H1 (cell line): ENCODE results near the gene ADCY3. TPM values are rescaled to one million over a fixed set of nuclear protein-coding genes. Genes with fewer than 3 reads are reported as not detected.

Experiments used
- CTCF ChIA-PET: fragments of 300-600 bp; sonication (Branson Sonifier 250); formaldehyde crosslinking; loops from one replicate; lab custom pipeline; 2021; ENCODE audit not compliant: partially characterized antibody; lab: Charles Lee
- POLR2A ChIA-PET: fragments of 300-600 bp; sonication (Branson Sonifier 250); formaldehyde crosslinking; loops from one replicate; lab custom pipeline; 2021; ENCODE audit warnings: inconsistent platforms; ENCODE audit not compliant: partially characterized antibody; lab: Charles Lee
- DNase-seq, 2 experiments: peaks; one replicate each; pipeline versions ENCODE4 v3.0.0 to v3.0.0-alpha.2; 2010 to 2022; ENCODE audit warnings: low spot score in 2 of 2, low read depth in 1 of 2, mixed read lengths in 1 of 2
- FAIRE-seq: peaks from 2 replicates; lab custom pipeline; 2011; peaks lifted over from hg19 to GRCh38; lab: Jason Lieb, UNC
- H2AFZ ChIP-seq: 2 replicates; pipeline ENCODE4 v1.8.1; 2012; ENCODE audit warnings: low read length, inconsistent platforms
- H2AK5ac ChIP-seq: 2 replicates; pipeline ENCODE4 v1.6.1; 2013; ENCODE audit warnings: low read depth, low read length
- H2BK120ac ChIP-seq: replicated peaks from 2 replicates; pipeline ENCODE3; 2013; ENCODE audit warnings: low read depth, low read length, inconsistent platforms
- H2BK12ac ChIP-seq: 2 replicates; pipeline ENCODE4 v1.6.1; 2013; ENCODE audit warnings: low read depth, low read length
- H2BK15ac ChIP-seq: 2 replicates; pipeline ENCODE4 v1.6.1; 2013; ENCODE audit warnings: low read length
- H2BK20ac ChIP-seq: 2 replicates; pipeline ENCODE4 v1.6.1; 2013; ENCODE audit warnings: low read length
- H2BK5ac ChIP-seq: 2 replicates; pipeline ENCODE4 v1.6.1; 2013; ENCODE audit warnings: low read depth, low read length
- H3K14ac ChIP-seq: 2 replicates; pipeline ENCODE4 v1.6.1; 2013; ENCODE audit warnings: inconsistent platforms; ENCODE audit not compliant: insufficient read length
- H3K18ac ChIP-seq: 2 replicates; pipeline ENCODE4 v1.6.1; 2013; ENCODE audit warnings: low read length; ENCODE audit errors: extremely low read depth
- H3K23ac ChIP-seq: 2 replicates; pipeline ENCODE4 v1.6.1; 2013; ENCODE audit warnings: inconsistent platforms; ENCODE audit not compliant: insufficient read length
- H3K23me2 ChIP-seq: 2 replicates; pipeline ENCODE4 v1.6.1; 2013; ENCODE audit warnings: low read depth, low read length
- H3K27ac ChIP-seq: 2 replicates; pipeline ENCODE4 v1.6.1; 2011; ENCODE audit warnings: low read depth, low read length, inconsistent platforms
- H3K27me3 ChIP-seq, 4 experiments: replicated peaks in 1 of 4; 1 replicate in 1 of 4; 2 replicates in 3 of 4; pipeline versions ENCODE4 v1.6.1 to v1.8.1; 2011 to 2013; ENCODE audit warnings: low read length in 3 of 4, mild to moderate bottlenecking in 3 of 4, inconsistent platforms in 2 of 4, mixed read lengths in 2 of 4, moderate library complexity in 1 of 4; ENCODE audit not compliant: control insufficient read depth in 3 of 4, insufficient read depth in 3 of 4; ENCODE audit errors: extremely low read depth in 1 of 4
- H3K36me3 ChIP-seq, 4 experiments: 2 replicates each; pipeline versions ENCODE4 v1.6.1 to v1.8.1; 2011 to 2013; ENCODE audit warnings: mild to moderate bottlenecking in 4 of 4, low read length in 3 of 4, moderate library complexity in 2 of 4, control low read depth in 1 of 4, inconsistent platforms in 1 of 4; ENCODE audit not compliant: insufficient read depth in 4 of 4, control insufficient read depth in 2 of 4
- H3K4ac ChIP-seq: replicated peaks from 2 replicates; pipeline ENCODE3; 2013; ENCODE audit warnings: low read length, low read depth, mixed read lengths, inconsistent platforms; ENCODE audit not compliant: insufficient read length
- H3K4me1 ChIP-seq, 4 experiments: replicated peaks in 1 of 4; 1 replicate in 1 of 4; 2 replicates in 3 of 4; pipeline versions ENCODE4 v1.6.1 to v1.8.1; 2011 to 2013; ENCODE audit warnings: low read length in 3 of 4, inconsistent platforms in 2 of 4, mixed read lengths in 1 of 4; ENCODE audit not compliant: insufficient read depth in 4 of 4, control insufficient read depth in 3 of 4
- H3K4me2 ChIP-seq, 2 experiments: 2 replicates each; pipeline versions ENCODE4 v1.6.1 to v1.8.1; 2011 to 2013; ENCODE audit warnings: low read depth in 2 of 2, low read length in 2 of 2, control low read depth in 1 of 2, inconsistent platforms in 1 of 2, mild to moderate bottlenecking in 1 of 2; ENCODE audit not compliant: insufficient read depth in 1 of 2
- H3K4me3 ChIP-seq, 4 experiments: fragments of 200-600, 300-600 bp in 1 of 4; sonication (generic), shearing (Covaris generic), sonication (Bioruptor Twin) in 1 of 4; 2 replicates each; pipeline versions ENCODE4 v1.5.1 to v1.8.1; 2011 to 2016; ENCODE audit warnings: low read length in 4 of 4, low read depth in 3 of 4, control low read depth in 2 of 4, inconsistent platforms in 2 of 4, mild to moderate bottlenecking in 2 of 4, mixed read lengths in 1 of 4, moderate library complexity in 1 of 4; ENCODE audit not compliant: insufficient read depth in 2 of 4; ENCODE audit errors: extremely low read depth in 1 of 4
- H3K56ac ChIP-seq: replicated peaks from 2 replicates; pipeline ENCODE3; 2013; ENCODE audit warnings: low read depth, mild to moderate bottlenecking, mixed read lengths, low read length, inconsistent platforms; ENCODE audit not compliant: insufficient read length
- H3K79me1 ChIP-seq: 2 replicates; pipeline ENCODE4 v1.6.1; 2013; ENCODE audit warnings: low read depth, low read length, control low read depth
- H3K79me2 ChIP-seq, 2 experiments: 2 replicates each; pipeline versions ENCODE4 v1.6.1 to v1.8.1; 2012 to 2013; ENCODE audit warnings: low read length in 2 of 2, mild to moderate bottlenecking in 2 of 2, inconsistent platforms in 1 of 2; ENCODE audit not compliant: insufficient read depth in 2 of 2, control insufficient read depth in 1 of 2
- H3K9ac ChIP-seq, 4 experiments: replicated peaks in 1 of 4; 1 replicate in 1 of 4; 2 replicates in 3 of 4; pipeline versions ENCODE4 v1.6.1 to v1.8.1; 2011 to 2013; ENCODE audit warnings: low read depth in 3 of 4, low read length in 3 of 4, control low read depth in 2 of 4, mild to moderate bottlenecking in 2 of 4, moderate library complexity in 2 of 4, inconsistent platforms in 1 of 4; ENCODE audit errors: extremely low read depth in 1 of 4
- H3K9me3 ChIP-seq, 2 experiments: 2 replicates each; pipeline versions ENCODE4 v1.6.1 to v1.8.1; 2012 to 2013; ENCODE audit warnings: mild to moderate bottlenecking in 2 of 2, moderate library complexity in 2 of 2, control low read depth in 1 of 2, inconsistent platforms in 1 of 2, low read depth in 1 of 2, low read length in 1 of 2, mixed read lengths in 1 of 2; ENCODE audit not compliant: insufficient read depth in 2 of 2
- H4K20me1 ChIP-seq, 2 experiments: replicated peaks in 1 of 2; 2 replicates each; pipeline versions ENCODE3 to v1.8.1; 2011 to 2013; ENCODE audit warnings: inconsistent platforms in 2 of 2, low read length in 2 of 2, mild to moderate bottlenecking in 1 of 2; ENCODE audit not compliant: insufficient read depth in 2 of 2, control insufficient read depth in 1 of 2
- H4K5ac ChIP-seq: 2 replicates; pipeline ENCODE4 v1.6.1; 2013; ENCODE audit warnings: low read length, low read depth, mixed read lengths, inconsistent platforms; ENCODE audit not compliant: insufficient read length
- H4K8ac ChIP-seq: 2 replicates; pipeline ENCODE4 v1.8.0; 2013; ENCODE audit warnings: mild to moderate bottlenecking, moderate library complexity, low read length, inconsistent platforms; ENCODE audit not compliant: insufficient read depth; ENCODE audit errors: extremely low read depth
- H4K91ac ChIP-seq: replicated peaks from 2 replicates; pipeline ENCODE3; 2013; ENCODE audit warnings: low read length, mixed read lengths, inconsistent platforms; ENCODE audit not compliant: insufficient read length
- MAX ChIP-seq: IDR thresholded peaks from 2 replicates; pipeline ENCODE4 v1.6.1; 2012; ENCODE audit warnings: inconsistent platforms
- SP2 ChIP-seq: IDR thresholded peaks from 2 replicates; pipeline ENCODE4 v1.6.1; 2012; ENCODE audit warnings: mild to moderate bottlenecking, low read length, inconsistent platforms
- WGBS, 2 experiments: shearing (Covaris generic) in 1 of 2; methylation state at CpG; one replicate each; pipeline versions ENCODE4 v1.1.6 to v1.1.7; 2013 to 2015; ENCODE audit warnings: low lambda C conversion rate in 2 of 2, mixed read lengths in 2 of 2, inconsistent platforms in 1 of 2, low coverage in 1 of 2, missing lambda C conversion rate in 1 of 2; ENCODE audit not compliant: insufficient replicate concordance in 2 of 2, insufficient coverage in 1 of 2, insufficient read length in 1 of 2; ENCODE audit errors: extremely low coverage in 1 of 2, missing lambda C conversion rate in 1 of 2; 5-methylcytosine and 5-hydroxymethylcytosine counted together
- polyA plus RNA-seq, 7 experiments: library from polyadenylated mRNA; depleted of rRNA in 3 of 7; stranded (reverse) in 5 of 7; unstranded in 2 of 7; fragments of >200 nt in 5 of 7; fragments of 200-250 nt in 2 of 7; gene quantifications; 1 replicate in 5 of 7; 2 replicates in 1 of 7; 4 replicates in 1 of 7; pipeline versions ENCODE4 v1.2.1 to v1.2.3, GENCODE V29; 2011 to 2013; ENCODE audit warnings: missing spikeins in 2 of 7, mixed read lengths in 2 of 7
- total RNA-seq: library from RNA; stranded (reverse); fragmentation: NEBNext Ultra II Directional; extraction: Animal tissue kit (Norgen Biotek cat#: 25700); gene quantifications from 2 replicates; pipeline ENCODE4 v1.2.1, GENCODE V29; 2021

ADCY3 gene
- total and polyA plus RNA-seq, 2 of the 8 experiments (the other 6 are each of a cell fraction or from before 2014, with no cell fraction given) = 45.1 to 52.9 TPM

- DNase-seq = no peak
- no peak overlapping the region for H3K4me2 ChIP-seq
Observed at GRCh38 chr2:24930768-24931167, 10.7 kb upstream of the ADCY3 start.

More at GRCh38 chr2:24930768-24931167, 10.7 kb upstream of the ADCY3 start:
- no peak overlapping the region for H4K8ac ChIP-seq
- 0 out of 2 replicates have a peak, but pooled peaks cover 1% of the 10 kb centered on the region for H3K23me2 ChIP-seq
- H3K9me3 ChIP-seq = no peaks in the 10 kb centered on the region
- no peak overlapping the region for H3K27ac ChIP-seq
- H3K9ac ChIP-seq = no peak overlapping the region
- H3K18ac ChIP-seq = no peak overlapping the region
- TF ChIP-seq SP2 (no peak), MAX (peak; percentile 30; the same call in 1 of the 2 replicates)
- POLR2A ChIA-PET = interaction anchor here (0.6 kb wide), 2 partner anchors 236 to 1330 kb away, joined by 3 to 4 read pairs; no protein-coding TSS in a partner anchor
- H3K79me2 ChIP-seq = no peaks in the 10 kb centered on the region
- no peak overlapping the region for H4K91ac ChIP-seq
- H3K14ac ChIP-seq = no peak overlapping the region
- H3K27me3 ChIP-seq = peaks cover 0 to 3% (median 0%) of the 10 kb centered on the region in 4 experiments; a peak in 3 of 7 replicates
- no peak overlapping the region for H2BK120ac ChIP-seq
- no peak for FAIRE-seq
- H4K5ac ChIP-seq = no peak overlapping the region
- no peaks in the 10 kb centered on the region; the same call in 1 of the 2 replicates for H3K79me1 ChIP-seq
- peaks cover 0 to 10% (median 4%) of the 10 kb centered on the region in 4 experiments; a peak in 5 of 7 replicates for H3K4me1 ChIP-seq
- 0 out of 2 replicates have a peak overlapping the region, but pooled peaks have one; percentile 50 for H2BK12ac ChIP-seq
- no peak overlapping the region for H2AK5ac ChIP-seq
- 82% methylated on average over 6 of the region's 6 CpGs; no CpG with 5 or more reads in 1 of the 2 experiments for WGBS, 2 experiments
- no peak overlapping the region for H3K4me3 ChIP-seq
- H2BK20ac ChIP-seq = no peak overlapping the region
- H4K20me1 ChIP-seq = no peaks in the 10 kb centered on the region
- no peak overlapping the region for H3K56ac ChIP-seq
- H3K23ac ChIP-seq = no peak overlapping the region
- no peak overlapping the region for H3K4ac ChIP-seq
- CTCF ChIA-PET = interaction anchor here (0.6 kb wide), 1 partner anchor 298 kb away, joined by 3 read pairs; no protein-coding TSS in a partner anchor
- H3K36me3 ChIP-seq = no peaks in the 10 kb centered on the region; a peak in 1 of 8 replicates
- no peak overlapping the region for H2BK5ac ChIP-seq
- H2AFZ ChIP-seq = peak overlapping the region; percentile 35; the same call in 1 of the 2 replicates
- no peak overlapping the region for H2BK15ac ChIP-seq
